ENCODE data around the gene PIM1.

GRCh38 chr6:37160922-37161778, 8.8 kb upstream of the PIM1 start:
- TF ChIP-seq CTCF (conservative IDR thresholded peaks at IDR 0.05) (no peak), ZFX (IDR thresholded peaks at IDR 0.05) (no peak)

Data from C4-2B (cell line).